Measurements from ENCODE around the gene SHF.
A peak's percentile ranks its signal among the peaks of the same experiment; 100 is the strongest.
"Not testable (repeated sequence)": the region's sequence is repeated elsewhere in the genome, so short reads cannot be mapped to it uniquely, and the experiment has no call there.

Gene SHF, protein sequence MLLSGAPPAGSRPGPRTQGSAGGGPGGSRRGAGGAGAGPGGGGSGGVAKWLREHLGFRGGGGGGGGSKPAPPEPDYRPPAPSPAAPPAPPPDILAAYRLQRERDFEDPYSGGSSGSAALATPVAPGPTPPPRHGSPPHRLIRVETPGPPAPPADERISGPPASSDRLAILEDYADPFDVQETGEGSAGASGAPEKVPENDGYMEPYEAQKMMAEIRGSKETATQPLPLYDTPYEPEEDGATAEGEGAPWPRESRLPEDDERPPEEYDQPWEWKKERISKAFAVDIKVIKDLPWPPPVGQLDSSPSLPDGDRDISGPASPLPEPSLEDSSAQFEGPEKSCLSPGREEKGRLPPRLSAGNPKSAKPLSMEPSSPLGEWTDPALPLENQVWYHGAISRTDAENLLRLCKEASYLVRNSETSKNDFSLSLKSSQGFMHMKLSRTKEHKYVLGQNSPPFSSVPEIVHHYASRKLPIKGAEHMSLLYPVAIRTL

DNA sequence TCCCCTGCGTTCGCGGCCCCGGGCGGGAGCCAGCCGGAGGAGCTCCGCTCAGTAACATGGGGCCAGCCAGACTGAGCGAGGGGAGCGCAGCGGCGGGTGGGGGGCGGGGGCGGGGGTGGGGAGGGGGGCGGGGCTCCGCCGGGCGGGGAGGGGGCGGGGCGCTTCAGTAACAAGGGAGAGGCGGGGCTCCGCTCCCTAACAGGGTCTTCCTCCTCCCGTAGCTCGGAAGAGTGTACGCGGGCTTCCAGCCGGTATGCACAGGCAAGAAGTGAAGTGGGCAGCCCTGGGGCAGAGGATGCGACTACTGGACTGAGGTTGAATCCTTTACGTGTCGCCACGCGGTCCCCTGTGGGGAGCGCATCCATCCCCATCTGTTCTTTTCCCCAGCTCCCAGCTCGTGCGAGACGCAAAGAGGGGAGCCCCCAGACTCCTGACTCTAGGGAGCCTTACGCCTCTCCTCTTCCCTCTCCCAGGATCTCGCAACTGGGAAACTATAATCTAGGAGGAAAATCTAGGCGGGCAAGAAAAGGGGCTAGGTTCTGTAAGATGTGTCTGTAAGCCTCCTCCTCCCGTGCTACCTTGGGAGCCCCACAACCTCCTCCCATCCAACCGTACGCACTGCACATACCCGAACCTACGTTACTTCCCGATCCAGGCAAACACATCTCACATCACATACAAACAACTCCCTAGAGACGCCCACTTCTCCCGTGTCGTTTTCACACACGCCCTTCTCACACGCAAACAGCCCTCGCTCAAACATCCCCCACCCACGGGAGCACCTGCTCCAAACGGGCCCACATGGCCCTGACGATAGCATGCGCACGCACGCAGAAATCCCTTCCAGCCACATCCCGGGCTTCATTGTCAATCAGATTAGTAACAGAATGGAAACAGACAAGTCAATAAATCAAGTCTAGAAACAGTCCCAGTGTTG, at the start of gene SHF:
Gene SHF (minus strand): TSS at position 73 of the 937 bp plus-strand sequence. CDS start 15 bp downstream, at position 58.
- no peak for DNase-seq (ENCODE audit: low read depth)

DNA sequence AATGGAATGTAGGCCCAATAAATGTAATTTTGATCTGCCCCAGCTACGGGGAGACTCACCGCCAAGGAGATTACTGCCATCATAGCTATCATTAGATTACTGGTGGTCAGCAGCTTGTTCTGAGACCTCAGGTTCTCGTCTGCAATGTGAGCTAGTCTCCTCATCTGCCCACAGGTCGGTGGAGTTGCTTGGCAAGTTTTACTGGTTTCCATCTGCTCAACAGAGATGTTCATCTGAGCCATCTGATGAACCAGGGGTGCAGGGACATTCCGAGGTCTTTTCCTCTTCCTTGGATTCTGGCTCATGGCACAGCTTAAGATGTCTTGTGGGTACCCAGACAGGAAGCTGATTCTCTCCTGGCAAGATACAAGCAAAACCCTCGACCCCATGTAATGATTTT, 49.0 kb upstream of the SHF start:
- DNase-seq (ENCODE audit: low read depth), result not testable (repeated sequence)

DNA sequence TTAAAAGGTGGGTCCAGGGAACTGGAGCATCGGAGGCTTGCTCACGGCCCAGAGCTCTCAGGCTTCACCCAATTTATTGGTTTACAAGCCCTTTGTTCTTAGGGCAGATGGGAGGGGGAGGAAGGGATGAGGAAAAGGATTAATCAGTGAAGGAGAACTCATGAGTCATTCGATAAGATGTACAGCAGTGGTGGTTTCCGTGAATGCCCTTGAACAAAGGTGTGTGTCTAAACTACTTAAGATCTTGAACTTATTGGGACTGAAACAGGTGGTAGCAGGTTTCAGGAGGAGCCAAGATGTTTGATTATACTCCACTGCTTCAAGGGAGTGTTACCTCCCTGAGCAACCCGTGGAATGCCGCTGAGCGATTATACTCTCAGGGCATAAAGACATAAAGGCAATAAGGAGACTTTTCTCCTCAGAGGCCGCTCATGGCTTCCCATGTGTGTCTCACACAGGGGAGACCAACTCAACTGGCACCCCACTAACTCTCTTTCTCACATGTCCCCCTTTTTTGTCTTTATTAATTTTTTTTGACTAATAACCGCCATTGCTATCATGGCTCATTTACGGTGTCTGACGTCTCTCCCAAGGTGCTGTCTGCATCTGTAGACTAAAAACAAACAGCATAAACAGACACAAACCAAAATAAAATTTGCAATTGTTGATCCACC, 46.9 kb upstream of the SHF start:
- DNase-seq (ENCODE audit: low read depth), result no peak

DNA sequence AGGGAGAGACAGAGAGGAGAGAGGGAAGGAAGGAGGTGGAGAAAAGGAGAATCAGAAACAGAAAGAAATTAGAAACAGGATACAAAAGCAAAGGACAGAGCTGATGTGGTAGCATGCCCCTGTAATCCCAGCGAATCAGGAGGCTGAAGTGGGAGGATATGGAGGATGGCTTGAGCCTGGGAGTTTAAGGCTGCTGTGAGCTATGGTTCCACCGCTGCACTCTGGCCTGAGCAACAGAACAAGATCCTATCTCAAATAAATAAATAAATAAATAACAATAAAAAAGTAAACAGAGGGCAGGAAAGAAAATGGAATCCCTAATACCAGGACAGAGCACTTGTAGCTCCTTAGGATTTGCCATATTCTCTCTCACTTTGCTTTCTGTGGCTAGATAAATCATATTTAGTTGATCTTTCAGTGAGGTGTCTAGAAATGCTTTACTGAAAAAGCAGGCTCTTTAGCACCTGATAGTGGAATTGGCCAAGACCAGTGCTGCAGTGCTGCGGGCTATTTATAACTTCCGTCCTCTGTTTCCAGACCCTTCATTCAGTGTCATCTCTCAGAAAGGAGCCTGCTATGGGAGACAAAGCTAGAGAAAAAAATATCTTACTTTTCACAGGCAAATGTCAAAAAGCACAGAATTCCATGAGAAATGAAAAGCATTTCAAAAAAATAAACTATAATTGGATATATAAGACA, 44.2 kb upstream of the SHF start:
- no peak for DNase-seq (ENCODE audit: low read depth)

DNA sequence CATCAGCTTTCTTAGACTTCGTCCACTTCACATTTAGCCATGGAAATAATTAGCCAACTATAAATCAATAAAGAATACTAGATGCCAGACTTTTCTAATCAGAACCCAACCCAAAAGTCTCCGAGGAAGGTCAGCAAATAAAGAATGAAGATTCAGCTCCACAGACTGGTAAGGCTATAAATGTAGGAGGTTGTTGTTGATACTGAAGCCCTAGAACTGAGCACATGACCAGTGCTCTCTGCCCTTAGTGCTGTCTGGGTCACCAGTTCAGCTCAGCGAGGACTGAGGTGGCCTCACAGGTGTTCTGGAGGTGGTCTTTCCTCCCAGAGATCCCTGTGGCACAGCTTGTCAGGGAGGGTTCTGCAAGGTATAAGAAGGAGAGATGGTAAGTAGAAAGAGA, 43.4 kb upstream of the SHF start:
- DNase-seq (ENCODE audit: low read depth), result no peak

DNA sequence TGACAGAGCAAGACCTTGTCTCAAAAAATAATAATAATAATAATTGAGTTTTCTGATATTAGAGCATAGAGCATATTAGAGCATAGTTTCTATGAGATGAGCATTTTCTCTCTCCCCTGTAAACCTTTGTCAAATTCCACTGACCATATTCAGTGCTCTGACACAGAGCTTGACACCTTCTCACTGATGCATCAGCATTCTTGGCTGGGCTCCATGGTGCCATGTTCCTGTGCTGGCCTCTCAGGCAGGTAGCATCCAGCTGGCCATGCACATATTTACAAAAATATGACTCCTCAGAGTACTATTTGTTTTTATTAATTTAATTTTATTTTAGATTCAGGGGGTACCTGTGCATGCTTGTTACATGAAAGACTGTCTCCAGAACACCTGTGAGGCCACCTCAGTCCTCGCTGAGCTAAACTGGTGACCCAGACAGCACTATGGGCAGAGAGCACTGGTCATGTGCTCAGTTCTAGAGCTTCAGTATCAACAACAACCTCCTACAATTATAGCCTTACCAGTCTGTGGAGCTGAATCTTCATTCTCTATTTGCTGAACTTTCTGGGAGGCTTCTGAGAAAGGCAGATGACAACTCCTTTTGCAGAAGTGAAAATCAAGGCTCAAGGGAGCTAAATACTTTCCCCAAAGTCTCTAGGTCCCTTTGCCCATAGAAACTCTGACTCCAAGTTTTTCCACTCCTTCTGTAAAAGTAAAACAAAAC, 42.6 kb upstream of the SHF start:
- DNase-seq (ENCODE audit: low read depth), result no peak

DNA sequence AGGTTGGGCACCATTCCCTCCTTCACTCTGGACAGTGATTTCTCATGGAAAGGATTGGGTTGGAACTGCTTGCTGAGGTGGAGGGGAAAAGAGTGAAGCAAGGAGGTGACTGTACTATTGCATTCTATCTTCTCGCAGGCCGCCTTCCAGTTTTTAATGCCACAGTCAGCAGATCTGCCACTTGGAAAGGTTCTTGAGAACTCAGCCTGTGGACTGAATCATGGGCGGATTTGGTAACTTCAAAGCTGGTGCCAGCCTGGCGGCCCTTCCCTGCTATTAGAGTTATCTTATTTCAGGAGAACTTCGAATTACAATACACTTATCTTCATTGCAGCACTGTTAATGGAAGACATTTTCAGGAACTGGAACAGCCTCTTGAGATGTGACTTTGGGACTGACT, 41.2 kb upstream of the SHF start:
- no peak for DNase-seq (ENCODE audit: low read depth)

DNA sequence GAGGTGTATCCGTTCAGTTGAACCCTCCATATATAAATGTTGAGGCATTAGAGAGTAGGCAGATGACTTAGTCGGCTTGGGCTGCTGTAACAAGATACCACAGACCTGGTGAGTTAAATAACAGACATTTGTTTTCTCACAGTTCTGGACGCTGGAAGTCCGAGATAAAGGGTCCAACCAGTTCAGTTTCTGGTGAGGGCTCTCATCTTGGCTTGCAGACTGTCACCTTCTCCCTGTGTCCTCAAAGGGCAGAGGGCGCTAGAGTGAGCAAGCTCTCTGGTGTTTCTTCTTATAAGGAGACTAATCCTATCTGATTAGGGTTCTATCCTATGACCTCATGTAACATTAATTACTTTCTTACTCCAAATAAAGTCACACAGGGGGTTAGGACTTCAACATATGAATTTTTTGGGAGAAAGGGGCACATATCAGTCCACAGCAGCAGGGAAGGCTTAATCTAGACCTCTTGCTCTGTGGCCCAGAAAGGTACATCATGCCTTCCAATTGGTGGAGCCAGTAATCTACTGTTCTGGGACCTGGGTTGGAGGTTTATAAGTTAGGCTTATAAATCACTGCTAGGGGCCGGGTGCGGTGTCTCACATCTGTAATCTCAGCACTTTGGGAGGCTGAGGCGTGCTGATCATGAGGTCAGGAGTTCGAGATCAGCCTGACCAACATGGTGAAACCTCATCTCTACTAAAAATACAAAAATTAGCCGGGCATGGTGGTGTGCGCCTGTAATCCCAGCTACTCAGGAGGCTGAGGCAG, 37.9 kb upstream of the SHF start:
- DNase-seq (ENCODE audit: low read depth), result no peak

DNA sequence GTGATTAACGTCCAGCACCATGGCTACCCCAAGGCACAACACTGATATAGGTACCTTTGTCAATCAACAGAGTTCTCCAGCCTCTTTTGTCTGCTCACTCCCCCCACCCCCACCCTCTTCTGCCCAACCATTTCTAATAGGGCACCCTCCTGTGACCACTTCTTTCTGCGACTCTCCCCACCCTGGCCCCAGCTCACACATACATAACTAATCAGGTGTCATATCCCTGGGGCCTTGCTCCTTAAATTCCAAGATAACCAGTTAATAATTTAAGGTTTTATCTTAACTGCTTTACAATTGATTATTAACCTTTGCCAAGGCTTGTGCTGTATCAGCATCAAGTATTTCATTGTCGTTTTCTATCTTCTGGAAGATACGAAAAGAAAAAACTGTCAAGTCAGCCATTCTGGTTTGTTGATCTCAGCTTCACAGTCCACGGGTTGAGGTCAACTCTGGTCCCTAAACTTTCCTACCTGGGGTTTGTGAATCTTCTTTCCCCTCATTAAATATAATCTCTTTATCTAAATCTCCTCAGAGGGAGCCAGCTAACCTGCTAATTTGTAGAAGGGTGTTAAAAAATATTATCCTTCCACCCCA, 37.0 kb upstream of the SHF start:
- DNase-seq (ENCODE audit: low read depth), result no peak

DNA sequence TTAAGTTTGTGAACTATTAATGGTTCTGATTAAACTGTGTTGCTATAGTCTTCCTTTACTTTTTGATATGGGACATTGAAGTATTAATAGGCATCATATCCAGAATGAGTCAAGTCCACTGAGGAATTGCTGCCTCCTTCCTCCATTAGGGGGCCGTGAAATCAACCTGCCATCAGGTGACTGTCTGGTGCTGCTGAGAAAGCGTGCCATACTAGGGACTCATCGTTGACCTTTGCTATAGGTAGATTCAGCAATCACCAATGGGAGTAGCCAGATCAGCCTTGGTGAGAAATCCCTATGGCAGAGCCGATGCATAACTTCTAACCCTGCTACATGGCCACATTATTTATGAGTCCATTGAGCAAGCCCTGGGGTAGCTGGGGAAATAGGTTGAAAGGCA, 34.2 kb upstream of the SHF start:
- no peak for DNase-seq (ENCODE audit: low read depth)

DNA sequence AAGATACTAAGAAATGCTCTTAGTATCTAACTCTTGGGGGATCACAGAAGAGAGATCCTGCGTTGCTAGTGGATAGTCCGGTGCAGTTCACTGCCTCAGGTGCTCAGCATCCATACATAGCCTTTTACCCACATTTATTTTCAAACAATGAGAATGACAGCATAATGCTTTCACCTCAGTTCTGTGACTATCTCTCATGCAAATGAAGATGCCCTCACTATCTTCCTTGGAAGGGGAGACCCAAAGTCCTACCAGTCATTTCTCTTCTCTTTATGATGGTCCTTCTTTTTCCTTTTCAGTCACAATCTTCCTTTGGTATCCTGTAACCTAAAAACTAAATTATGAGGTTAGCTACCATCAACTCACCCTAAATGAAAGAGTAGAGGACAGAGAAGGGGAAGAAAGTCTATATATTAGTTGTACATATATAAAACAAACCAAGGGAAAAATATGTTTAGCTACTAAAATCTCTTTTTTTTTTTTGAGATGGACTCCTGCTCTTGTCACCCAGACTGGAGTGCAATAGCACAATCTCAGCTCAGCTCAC, 33.4 kb upstream of the SHF start:
- DNase-seq (ENCODE audit: low read depth), result no peak

DNA sequence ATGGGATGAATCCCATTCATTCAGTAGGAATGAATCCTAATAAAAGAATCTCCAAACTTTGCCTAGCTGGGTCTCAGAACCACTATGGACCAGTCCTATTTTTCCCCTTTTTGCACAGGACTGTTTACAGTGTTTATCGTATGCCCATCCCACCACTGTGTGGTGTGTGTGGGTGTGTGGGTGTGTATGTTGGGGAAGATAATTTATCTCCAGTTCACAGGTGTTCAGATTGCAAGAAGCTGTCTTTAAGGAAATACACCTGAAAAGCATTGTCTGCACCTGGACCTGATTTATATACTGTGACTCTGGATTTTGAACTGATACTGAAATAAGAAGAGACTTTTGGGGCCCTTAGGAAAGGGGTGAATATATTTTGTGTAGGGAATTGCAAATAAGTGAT, 24.7 kb upstream of the SHF start:
- DNase-seq (ENCODE audit: low read depth), result no peak

DNA sequence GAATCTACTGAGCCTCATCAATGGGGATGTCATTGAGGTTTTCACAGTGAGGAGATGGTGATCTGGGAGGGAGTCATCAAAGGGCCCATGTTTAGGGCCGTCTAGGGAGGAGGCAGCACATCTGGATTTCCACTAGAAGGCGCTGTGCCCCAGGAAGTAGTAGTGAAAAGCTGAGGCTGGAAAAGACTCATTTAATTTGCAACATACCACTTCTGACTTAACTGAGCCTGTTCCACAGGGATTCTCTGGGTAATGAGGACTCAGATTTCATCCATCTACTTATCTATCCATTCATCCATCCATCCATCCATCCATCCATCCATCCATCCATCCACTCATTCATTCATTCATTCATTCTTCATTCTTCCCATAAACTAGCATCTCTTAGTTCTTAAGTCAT, 17.4 kb upstream of the SHF start:
- DNase-seq (ENCODE audit: low read depth), result peak; percentile 56

DNA sequence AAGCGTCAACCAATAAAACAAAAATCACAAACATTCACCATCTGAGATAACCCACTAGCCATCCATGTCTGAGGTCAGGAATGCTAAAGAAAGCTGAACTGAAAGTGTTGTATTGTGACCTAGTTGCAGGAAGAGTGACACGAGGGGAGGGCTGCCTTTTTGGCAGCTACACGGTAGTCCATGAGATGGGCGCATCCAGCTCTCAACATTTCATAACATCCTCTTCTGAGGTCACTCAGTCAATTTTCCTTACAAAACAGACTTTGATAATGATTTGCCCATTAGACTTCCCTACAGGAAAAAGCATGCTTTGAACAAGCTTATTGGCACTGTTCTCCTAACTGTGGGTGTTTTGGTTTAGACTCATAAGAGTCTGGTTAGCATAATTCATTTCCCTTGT, 15.4 kb upstream of the SHF start:
- no peak for DNase-seq (ENCODE audit: low read depth)

DNA sequence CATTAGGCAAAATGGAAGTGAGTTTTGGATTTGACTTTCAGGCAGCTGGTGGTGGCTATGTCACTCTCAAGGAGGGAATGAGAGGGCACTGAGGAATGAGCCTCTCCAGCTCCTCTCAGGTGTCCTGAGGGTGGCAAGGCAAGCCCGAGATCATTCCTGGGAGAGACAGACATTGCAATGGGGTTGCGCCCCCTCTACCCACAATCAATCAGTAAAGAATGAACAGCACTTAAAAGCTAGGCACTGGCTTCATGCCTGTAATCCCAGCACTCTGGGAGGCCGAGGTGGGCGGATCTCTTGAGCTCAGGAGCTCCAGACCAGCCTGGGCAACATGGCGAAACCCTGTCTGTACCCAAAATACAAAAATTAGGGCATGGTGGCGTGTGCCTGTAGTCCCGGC, 14.1 kb upstream of the SHF start:
- DNase-seq (ENCODE audit: low read depth), result no peak

DNA sequence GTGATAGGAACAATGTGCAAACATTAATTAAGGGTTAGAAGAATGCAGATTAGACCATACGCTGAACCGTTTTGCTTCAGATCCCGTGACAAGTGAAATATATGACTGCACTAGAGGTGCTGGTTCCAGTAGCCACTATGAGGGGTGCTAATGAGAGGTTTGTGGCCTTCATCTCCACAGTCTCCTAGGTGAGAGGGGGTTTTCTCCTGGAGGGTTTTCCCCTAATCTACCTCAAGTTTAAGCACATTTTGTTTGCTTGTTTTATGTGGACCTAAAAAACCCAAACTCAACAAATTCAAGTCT, 13.7 kb upstream of the SHF start:
- DNase-seq (ENCODE audit: low read depth), result no peak

DNA sequence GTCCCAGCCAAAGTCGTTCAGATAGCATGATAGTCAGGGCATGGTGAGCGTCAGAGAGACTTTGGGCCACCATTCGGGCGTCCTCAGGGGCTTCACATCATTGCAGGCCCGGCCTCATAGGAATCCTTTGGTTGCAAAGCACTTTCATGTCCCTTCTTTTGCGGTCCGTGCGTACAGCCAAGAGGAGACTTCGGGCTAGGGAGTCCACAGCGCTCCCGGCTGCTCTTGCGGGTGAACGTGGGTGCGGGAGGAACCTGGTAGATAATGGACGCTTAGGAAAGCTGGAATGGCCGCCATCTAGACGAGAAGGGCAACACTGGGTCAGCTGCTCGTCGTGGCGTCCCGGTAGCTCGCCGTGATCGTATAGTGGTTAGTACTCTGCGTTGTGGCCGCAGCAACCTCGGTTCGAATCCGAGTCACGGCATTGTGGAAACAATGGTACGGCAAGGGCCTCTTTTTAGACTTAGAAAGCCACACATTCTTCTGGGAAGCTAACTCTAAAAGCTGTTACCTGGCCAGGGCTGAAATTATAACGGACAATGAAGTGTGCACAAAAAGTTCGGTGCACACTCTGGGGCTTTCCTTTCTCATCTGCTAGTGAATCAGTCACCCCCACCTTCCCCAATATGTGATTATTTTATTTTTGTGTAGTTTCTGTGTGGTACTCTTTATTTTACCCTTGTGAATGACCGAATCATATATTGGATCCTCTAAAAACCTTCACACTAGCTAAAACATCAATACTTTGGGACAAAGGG, 13.2 kb upstream of the SHF start:
- peak; percentile 82 for DNase-seq (ENCODE audit: low read depth)

DNA sequence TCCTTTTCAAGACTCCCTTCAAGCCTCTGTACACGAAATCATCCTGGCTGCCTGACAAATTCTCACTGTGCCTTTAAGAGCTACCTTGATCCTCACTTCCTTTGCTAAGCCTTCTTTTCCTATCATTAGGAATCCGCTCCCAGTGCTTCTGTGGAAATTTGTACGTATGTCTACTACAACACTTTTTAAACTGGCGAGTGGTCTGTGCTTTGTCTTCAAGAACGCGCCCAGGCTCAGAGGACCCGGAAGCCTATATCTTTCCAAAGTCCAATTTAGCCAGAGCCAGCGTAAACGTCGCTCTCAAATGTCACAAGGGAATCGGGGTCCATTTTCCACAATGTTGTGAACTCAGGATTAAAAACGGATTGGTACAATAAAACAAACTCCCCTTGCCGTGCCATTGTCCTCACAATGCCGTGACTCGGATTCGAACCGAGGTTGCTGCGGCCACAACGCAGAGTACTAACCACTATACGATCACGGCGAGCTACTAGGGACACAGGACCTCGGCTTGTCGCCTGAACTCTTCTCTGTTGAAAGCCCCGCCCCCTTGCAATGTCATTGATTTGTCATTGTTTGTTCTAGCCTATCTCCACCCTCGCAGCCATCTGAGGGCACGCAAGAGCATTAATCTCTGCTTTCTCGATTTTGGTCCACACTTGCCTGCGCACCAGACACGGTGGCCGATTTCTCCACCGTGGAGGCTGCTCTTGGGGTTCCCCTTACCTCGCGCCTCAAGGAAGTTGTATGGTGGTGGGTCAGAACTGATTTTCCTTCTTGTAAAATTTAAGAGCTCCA, 12.4 kb upstream of the SHF start:
- peak; percentile 90 for DNase-seq (ENCODE audit: low read depth)
